ENCODE measurements around the gene FAM13A.

- no peak for TF ChIP-seq ZNF384 (IDR thresholded peaks at IDR 0.05)
- no peak for TF ChIP-seq BHLHE40 (IDR thresholded peaks at IDR 0.05; ENCODE audit: borderline replicate concordance)
- no peak for TF ChIP-seq L3MBTL2 (conservative IDR thresholded peaks at IDR 0.05)
- TF ChIP-seq TARDBP (IDR thresholded peaks at IDR 0.05), result no peak
- no peak for TF ChIP-seq FOXM1 (IDR thresholded peaks at IDR 0.05; ENCODE audit: borderline replicate concordance)
- no peak for TF ChIP-seq SP1 (IDR thresholded peaks at IDR 0.05)
Measured at GRCh38 chr4:88939697-88940096, 117.3 kb downstream of the FAM13A start.

All from HEK293T (cell line).